GM23338 (cell line): ENCODE data around the gene LAMTOR5. TPM values are rescaled to one million over a fixed set of nuclear protein-coding genes. Genes with fewer than 3 reads are reported as not detected.
A peak's percentile ranks its signal among the peaks of the same experiment; 100 is the strongest.

Experiments
- ATAC-seq: fragments of 200-7000 bp; cut with Tn5 transposase; 3 replicates; pipeline ENCODE4 v1.9.1; 2020
- DNase-seq: peaks from one replicate; pipeline ENCODE4 v3.0.0-alpha.2; 2015; ENCODE audit warnings: low spot score
- H2AFZ ChIP-seq: fragments of 200-600 bp; sonication (generic); 2 replicates; pipeline ENCODE4 v1.8.0; 2016; ENCODE audit warnings: antibody characterized with exemption, mild to moderate bottlenecking, moderate library complexity
- H3F3A ChIP-seq: fragments of 200-600 bp; sonication (generic); replicated peaks from 2 replicates; pipeline ENCODE4 v1.8.0; 2017; ENCODE audit warnings: antibody characterized with exemption, mixed run types, low read depth
- H3K27ac ChIP-seq: fragments of 200-600 bp; sonication (generic); 2 replicates; pipeline ENCODE4 v1.6.1; 2016; ENCODE audit warnings: low read depth
- H3K27me3 ChIP-seq: fragments of 200-600 bp; sonication (generic); 2 replicates; pipeline ENCODE4 v1.8.0; 2016; ENCODE audit warnings: mild to moderate bottlenecking, mixed run types, moderate library complexity; ENCODE audit not compliant: insufficient read depth
- H3K36me3 ChIP-seq: fragments of 200-600 bp; sonication (generic); 2 replicates; pipeline ENCODE4 v1.8.0; 2016; ENCODE audit warnings: mild to moderate bottlenecking; ENCODE audit not compliant: insufficient read depth
- H3K4me1 ChIP-seq: fragments of 200-600 bp; sonication (generic); 2 replicates; pipeline ENCODE4 v1.8.0; 2016; ENCODE audit warnings: mild to moderate bottlenecking, moderate library complexity; ENCODE audit not compliant: insufficient read depth
- H3K4me2 ChIP-seq: fragments of 200-600 bp; sonication (generic); 2 replicates; pipeline ENCODE4 v1.7.1; 2017; ENCODE audit warnings: mixed run types
- H3K4me3 ChIP-seq: fragments of 200-600 bp; sonication (generic); 2 replicates; pipeline ENCODE4 v1.6.1; 2016; ENCODE audit warnings: mixed run types
- H3K79me2 ChIP-seq: fragments of 200-600 bp; sonication (generic); replicated peaks from 2 replicates; pipeline ENCODE4 v1.8.0; 2017; ENCODE audit warnings: mild to moderate bottlenecking; ENCODE audit not compliant: insufficient read depth
- H3K9me2 ChIP-seq: fragments of 200-600 bp; sonication (generic); 2 replicates; pipeline ENCODE4 v1.8.0; 2017; ENCODE audit not compliant: insufficient read depth
- H4K20me1 ChIP-seq: fragments of 200-600 bp; sonication (generic); replicated peaks from 2 replicates; pipeline ENCODE4 v1.8.0; 2017; ENCODE audit warnings: mild to moderate bottlenecking; ENCODE audit not compliant: insufficient read depth
- H3K27ac Mint-ChIP-seq: 2 replicates; pipeline ENCODE4 v1.8.0; 2020; ENCODE audit warnings: inconsistent platforms, mild to moderate bottlenecking, moderate library complexity, mixed read lengths
- H3K27me3 Mint-ChIP-seq: 3 replicates; pipeline ENCODE4 v1.8.0; 2022; ENCODE audit warnings: low read depth, mild to moderate bottlenecking, moderate library complexity, mixed read lengths, inconsistent platforms; ENCODE audit not compliant: insufficient read depth, poor library complexity
- H3K36me3 Mint-ChIP-seq: 3 replicates; pipeline ENCODE4 v1.8.0; 2021; ENCODE audit warnings: low read depth, mild to moderate bottlenecking, inconsistent platforms, moderate library complexity, mixed read lengths
- H3K4me1 Mint-ChIP-seq: 3 replicates; pipeline ENCODE4 v1.8.0; 2020; ENCODE audit warnings: mild to moderate bottlenecking, inconsistent platforms, mixed read lengths
- H3K4me3 Mint-ChIP-seq: 3 replicates; pipeline ENCODE4 v1.8.0; 2021; ENCODE audit warnings: moderate library complexity, mild to moderate bottlenecking, inconsistent platforms, mixed read lengths
- H3K9me3 Mint-ChIP-seq: 3 replicates; pipeline ENCODE4 v1.8.0; 2020; ENCODE audit warnings: moderate library complexity, mild to moderate bottlenecking, inconsistent platforms, mixed read lengths
- CTCF ChIP-seq, 2 experiments: fragments of 200-600 bp in 1 of 2; sonication (generic) in 1 of 2; conservative IDR thresholded peaks; 2 replicates each; pipeline versions ENCODE4 v1.5.1 to v1.6.1; 2016 to 2017; ENCODE audit warnings: antibody characterized with exemption in 2 of 2, low read depth in 2 of 2, mild to moderate bottlenecking in 2 of 2, moderate library complexity in 1 of 2
- EZH2phosphoT487 ChIP-seq: fragments of 200-600 bp; sonication (generic); IDR thresholded peaks from one replicate; pipeline ENCODE4 v1.8.1; 2018; ENCODE audit warnings: antibody characterized with exemption; ENCODE audit not compliant: unreplicated experiment
- REST ChIP-seq: IDR thresholded peaks from one replicate; pipeline ENCODE4 v1.6.1; 2018; ENCODE audit warnings: antibody characterized with exemption; ENCODE audit not compliant: unreplicated experiment
- STAT1 ChIP-seq: IDR thresholded peaks from one replicate; pipeline ENCODE4 v1.6.1; 2016; ENCODE audit warnings: antibody characterized with exemption; ENCODE audit not compliant: unreplicated experiment
- ZNF331 ChIP-seq: fragments of 250-450 bp; sonication (Bioruptor Pico); IDR thresholded peaks from 2 replicates; pipeline ENCODE4 v1.5.0; 2020; ENCODE audit warnings: low read depth, mild to moderate bottlenecking, moderate library complexity
- polyA plus RNA-seq: library from polyadenylated mRNA; unstranded; fragments of >200 nt; fragmentation: Nextera tagmentation; extraction: Ambion mirVana; gene quantifications from 2 replicates; pipeline ENCODE4 v1.2.1, GENCODE V29; 2016
- total RNA-seq: library from RNA; depleted of rRNA; stranded (reverse); fragments of >200 nt; shearing (Covaris generic); gene quantifications from 2 replicates; pipeline ENCODE4 v1.2.3, GENCODE V29; 2014

The LAMTOR5 gene
- total and polyA plus RNA-seq, 2 experiments from 2014 or later, result 41.0 to 246 TPM

GRCh38 chr1:110450929-110451328 is 43.4 kb upstream of the LAMTOR5 start, which contains the start of gene PROK1:
TSS of gene PROK1 (plus strand) at chr1:110451149. CDS start at chr1:110451217, 68 bp downstream.
- no peaks in the 10 kb centered on the region for H4K20me1 ChIP-seq
- ATAC-seq, result no peak

GRCh38 chr1:110449661-110450651 is 42.5 kb upstream of the LAMTOR5 start:
- no peaks in the 10 kb centered on the region for H4K20me1 ChIP-seq
- H3K4me1 Mint-ChIP-seq, result peaks cover 23% of the 10 kb centered on the region
- peaks cover 15% of the 10 kb centered on the region for H3K4me1 ChIP-seq
- H3K4me2 ChIP-seq, result no peak overlapping the region
- H3K27me3 ChIP-seq, result no peaks in the 10 kb centered on the region
- no peaks in the 10 kb centered on the region for H3K9me3 Mint-ChIP-seq
- H3K36me3 ChIP-seq, result no peaks in the 10 kb centered on the region
- no peak overlapping the region for H3K4me3 ChIP-seq
- no peak overlapping the region for H3K27ac ChIP-seq
- peak overlapping the region; percentile 69; the same call in 1 of the 2 replicates for H2AFZ ChIP-seq
- DNase-seq (peak; percentile 11), ATAC-seq (peak; percentile 33)
- no peaks in the 10 kb centered on the region for H3K79me2 ChIP-seq
- H3K9me2 ChIP-seq, result no peaks in the 10 kb centered on the region
- H3K27ac Mint-ChIP-seq, result no peak overlapping the region
- no peaks in the 10 kb centered on the region for H3F3A ChIP-seq
- H3K36me3 Mint-ChIP-seq, result no peaks in the 10 kb centered on the region
- peaks cover 12% of the 10 kb centered on the region for H3K27me3 Mint-ChIP-seq
- no peak overlapping the region for H3K4me3 Mint-ChIP-seq
- TF ChIP-seq ZNF331 (no peak), REST (no peak), CTCF (conservative IDR thresholded peaks at IDR 0.05; ENCODE audit: low read depth in 2 of 2) (no peak)

More at GRCh38 chr1:110450929-110451328, 43.4 kb upstream of the LAMTOR5 start, which contains the start of gene PROK1:
- no peak for DNase-seq
- H3K4me2 ChIP-seq, result no peak within 1 kb of the TSS
- H2AFZ ChIP-seq, result peak within 1 kb of the TSS; percentile 69; the same call in 1 of the 2 replicates
- Mint-ChIP-seq H3K4me3 (no peak within 1 kb of the TSS), H3K27ac (peak within 1 kb of the TSS; percentile 5; the same call in 1 of the 2 replicates), H3K9me3 (no peaks in the 10 kb centered on the region), H3K27me3 (peaks cover 14% of the 10 kb centered on the region), H3K4me1 (peaks cover 26% of the 10 kb centered on the region), H3K36me3 (no peaks in the 10 kb centered on the region)
- peaks cover 15% of the 10 kb centered on the region for H3K4me1 ChIP-seq
- H3F3A ChIP-seq, result no peaks in the 10 kb centered on the region
- H3K27ac ChIP-seq, result no peak within 1 kb of the TSS
- no peak within 1 kb of the TSS for H3K4me3 ChIP-seq
- TF ChIP-seq EZH2phosphoT487 (no peak), ZNF331 (no peak), STAT1 (no peak), REST (no peak)
- no peaks in the 10 kb centered on the region for H3K27me3 ChIP-seq
- H3K9me2 ChIP-seq, result no peaks in the 10 kb centered on the region
- H3K36me3 ChIP-seq, result no peaks in the 10 kb centered on the region
- no peaks in the 10 kb centered on the region for H3K79me2 ChIP-seq
